ENCODE data around the gene LEP. TPM values are rescaled to one million over a fixed set of nuclear protein-coding genes. Genes with fewer than 3 reads are reported as not detected.

The LEP gene
- total RNA-seq, 2 donors from 2014 or later, result not detected

GRCh38 chr7:128265156-128265905 is 24.3 kb downstream of the LEP start:
- intact Hi-C loops (cut with DNase I), result no loop called here
- 96% methylated on average over 6 of the region's 6 CpGs for WGBS

GRCh38 chr7:128265906-128266300 is 24.8 kb downstream of the LEP start:
- Histone ChIP-seq H3K4me1 (replicated peaks) (no peaks in the 10 kb centered on the region), H3K9me3 (no peaks in the 10 kb centered on the region), H3K36me3 (no peaks in the 10 kb centered on the region), H3K27me3 (replicated peaks; ENCODE audit: insufficient read depth) (no peaks in the 10 kb centered on the region), H3K27ac (no peak overlapping the region), H3K4me3 (no peak overlapping the region)
- TF ChIP-seq POLR2AphosphoS5 (IDR thresholded peaks at IDR 0.05) (no peak), CTCF (IDR thresholded peaks at IDR 0.05) (no peak), POLR2A (IDR thresholded peaks at IDR 0.05) (no peak)
- intact Hi-C loops (cut with DNase I), result no loop called here
- 64% methylated on average over 5 of the region's 5 CpGs for WGBS
- DNase-seq (ENCODE audit: low spot score), result no peak

More at GRCh38 chr7:128265156-128265905, 24.3 kb downstream of the LEP start:
- no peaks in the 10 kb centered on the region for H3K9me3 ChIP-seq
- DNase-seq (ENCODE audit: low spot score), result no peak
- H3K36me3 ChIP-seq, result no peaks in the 10 kb centered on the region
- TF ChIP-seq POLR2AphosphoS5 (IDR thresholded peaks at IDR 0.05) (no peak), POLR2A (IDR thresholded peaks at IDR 0.05) (no peak), CTCF (IDR thresholded peaks at IDR 0.05) (no peak)
- no peaks in the 10 kb centered on the region for H3K27me3 ChIP-seq (replicated peaks; ENCODE audit: insufficient read depth)
- H3K4me1 ChIP-seq (replicated peaks), result no peaks in the 10 kb centered on the region
- H3K4me3 ChIP-seq, result no peak overlapping the region
- H3K27ac ChIP-seq, result no peak overlapping the region

- intact Hi-C loops (cut with DNase I), result no loop called here
- Histone ChIP-seq H3K4me3 (no peak overlapping the region), H3K27me3 (replicated peaks; ENCODE audit: insufficient read depth) (no peaks in the 10 kb centered on the region), H3K36me3 (no peaks in the 10 kb centered on the region), H3K9me3 (no peaks in the 10 kb centered on the region), H3K4me1 (replicated peaks) (no peaks in the 10 kb centered on the region), H3K27ac (peak overlapping the region; percentile 34 to 51)
- no peak for DNase-seq (ENCODE audit: low spot score)
- 56% methylated on average over 1 of the region's 1 CpG for WGBS
- TF ChIP-seq CTCF (IDR thresholded peaks at IDR 0.05) (no peak), POLR2A (IDR thresholded peaks at IDR 0.05) (no peak), POLR2AphosphoS5 (IDR thresholded peaks at IDR 0.05) (no peak)
Measured at GRCh38 chr7:128266529-128266882, 25.4 kb downstream of the LEP start.

- Histone ChIP-seq H3K27ac (peak overlapping the region; percentile 34 to 51), H3K9me3 (no peaks in the 10 kb centered on the region), H3K4me1 (replicated peaks) (no peaks in the 10 kb centered on the region), H3K36me3 (no peaks in the 10 kb centered on the region), H3K4me3 (no peak overlapping the region), H3K27me3 (replicated peaks; ENCODE audit: insufficient read depth) (no peaks in the 10 kb centered on the region)
- intact Hi-C loops (cut with DNase I), result no loop called here
- peak; percentile 71 for DNase-seq (ENCODE audit: low spot score)
- TF ChIP-seq CTCF (IDR thresholded peaks at IDR 0.05) (no peak), POLR2A (IDR thresholded peaks at IDR 0.05) (no peak), POLR2AphosphoS5 (IDR thresholded peaks at IDR 0.05) (no peak)
- WGBS, result 8% methylated on average over 16 of the region's 16 CpGs
Measured at GRCh38 chr7:128266883-128267594, 26.0 kb downstream of the LEP start.

- DNase-seq (ENCODE audit: low spot score), result no peak
- WGBS, result 51% methylated on average over 4 of the region's 4 CpGs
- H3K36me3 ChIP-seq, result no peaks in the 10 kb centered on the region
- no peaks in the 10 kb centered on the region for H3K9me3 ChIP-seq
- peak overlapping the region; percentile 34 to 51 for H3K27ac ChIP-seq
- no peaks in the 10 kb centered on the region for H3K4me1 ChIP-seq (replicated peaks)
- H3K4me3 ChIP-seq, result no peak overlapping the region
- TF ChIP-seq CTCF (IDR thresholded peaks at IDR 0.05) (no peak), POLR2A (IDR thresholded peaks at IDR 0.05) (no peak), POLR2AphosphoS5 (IDR thresholded peaks at IDR 0.05) (no peak)
- no peaks in the 10 kb centered on the region for H3K27me3 ChIP-seq (replicated peaks; ENCODE audit: insufficient read depth)
- intact Hi-C loops (cut with DNase I), result no loop called here
Measured at GRCh38 chr7:128267595-128267924, 26.5 kb downstream of the LEP start.
